T-cell (primary cell): Measurements from ENCODE around the gene KCNK13. TPM values are rescaled to one million over a fixed set of nuclear protein-coding genes. Genes with fewer than 3 reads are reported as not detected.

Source experiments
- ATAC-seq, 4 experiments: fragments of 200-7000 bp in 3 of 4; fragments of 150-1000 bp in 1 of 4; cut with Tn5 transposase; replicated peaks in 1 of 4; 1 replicate in 3 of 4; 2 replicates in 1 of 4; pipeline ENCODE4 v1.10.0; 2021; ENCODE audit warnings: moderate library complexity in 3 of 4, mild to moderate bottlenecking in 2 of 4, moderate number of reproducible peaks in 1 of 4
- CTCF ChIA-PET, 2 donors: fragments of 300-600 bp; sonication (Branson Sonifier 250); formaldehyde crosslinking; loops; one replicate each; lab custom pipeline; 2022; ENCODE audit warnings: antibody characterized with exemption in 2 of 2; lab: Charles Lee
- POLR2A ChIA-PET, 2 donors: fragments of 300-600 bp; sonication (Branson Sonifier 250); formaldehyde crosslinking; loops; one replicate each; lab custom pipeline; 2022; ENCODE audit warnings: antibody characterized with exemption in 2 of 2; lab: Charles Lee
- DNase-seq, 35 experiments: peaks; one replicate each; pipeline versions ENCODE4 v3.0.0 to v3.0.0-alpha.2; 2013 to 2023
- H3K27ac ChIP-seq: one replicate; pipeline ENCODE4 v1.5.1; 2013; ENCODE audit warnings: low read length
- H3K27me3 ChIP-seq, 2 experiments: replicated peaks in 1 of 2; 1 replicate in 1 of 2; 2 replicates in 1 of 2; pipeline versions ENCODE4 v1.6.1 to v1.7.0; 2013; ENCODE audit warnings: low read length in 1 of 2, mixed read lengths in 1 of 2; ENCODE audit not compliant: control insufficient read depth in 2 of 2, insufficient read depth in 2 of 2; ENCODE audit errors: extremely low read depth in 1 of 2
- H3K36me3 ChIP-seq, 2 donors: 1 replicate in 1 of 2; 2 replicates in 1 of 2; pipeline versions ENCODE4 v1.6.1 to v1.7.0; 2013; ENCODE audit warnings: low read length in 1 of 2; ENCODE audit not compliant: control insufficient read depth in 2 of 2, insufficient read depth in 1 of 2; ENCODE audit errors: extremely low read depth in 1 of 2
- H3K4me1 ChIP-seq, 2 experiments: 1 replicate in 1 of 2; 2 replicates in 1 of 2; pipeline versions ENCODE4 v1.6.1 to v1.7.0; 2013; ENCODE audit warnings: low read length in 2 of 2, mixed read lengths in 1 of 2; ENCODE audit not compliant: insufficient read depth in 2 of 2, control insufficient read depth in 1 of 2; ENCODE audit errors: extremely low read depth in 1 of 2
- H3K4me3 ChIP-seq, 2 donors: 1 replicate in 1 of 2; 2 replicates in 1 of 2; pipeline versions ENCODE4 v1.5.1 to v1.7.0; 2013; ENCODE audit warnings: mild to moderate bottlenecking in 2 of 2, low read length in 1 of 2, moderate library complexity in 1 of 2; ENCODE audit not compliant: control insufficient read depth in 1 of 2; ENCODE audit errors: extremely low read depth in 1 of 2
- H3K9me3 ChIP-seq: 2 replicates; pipeline ENCODE4 v1.7.0; 2013
- H3K27ac Mint-ChIP-seq, 2 donors: one replicate each; pipeline ENCODE4 v1.8.0; 2020 to 2021; ENCODE audit warnings: mild to moderate bottlenecking in 2 of 2, mixed read lengths in 2 of 2
- H3K27me3 Mint-ChIP-seq, 2 donors: one replicate each; pipeline ENCODE4 v1.8.0; 2021 to 2022; ENCODE audit warnings: mixed read lengths in 2 of 2
- H3K36me3 Mint-ChIP-seq: one replicate; pipeline ENCODE4 v1.8.0; 2021; ENCODE audit warnings: mixed read lengths
- H3K4me1 Mint-ChIP-seq, 3 donors: one replicate each; pipeline ENCODE4 v1.8.0; 2020 to 2022; ENCODE audit warnings: mixed read lengths in 3 of 3, mild to moderate bottlenecking in 1 of 3
- H3K4me3 Mint-ChIP-seq, 3 donors: one replicate each; pipeline ENCODE4 v1.8.0; 2020 to 2022; ENCODE audit warnings: mild to moderate bottlenecking in 3 of 3, mixed read lengths in 3 of 3, moderate library complexity in 3 of 3
- H3K9me3 Mint-ChIP-seq, 3 donors: one replicate each; pipeline ENCODE4 v1.8.0; 2020 to 2022; ENCODE audit warnings: mixed read lengths in 3 of 3
- whole genome bisulfite sequencing: methylation state at CpG from one replicate; pipeline ENCODE4 v1.1.5; 2013; ENCODE audit warnings: missing lambda C conversion rate; ENCODE audit not compliant: insufficient coverage; 5-methylcytosine and 5-hydroxymethylcytosine counted together
- total RNA-seq, 35 experiments: library from RNA in 6 of 35; stranded (reverse) in 6 of 35; fragments of 120-200 nt in 1 of 35; gene quantifications; one replicate each; pipeline versions ENCODE4 v1.2.1 to v1.2.4 and lab custom pipeline; 2013 to 2026

Gene KCNK13
- total RNA-seq, 5 donors from 2014 or later (not counting 1 experiment from before 2014, with no cell fraction given) = not detected

- Histone ChIP-seq H3K4me1 (no peaks in the 10 kb centered on the region), H3K27ac (no peak overlapping the region), H3K27me3 (peaks cover 0 to under 1% of the 10 kb centered on the region in 2 experiments), H3K9me3 (no peaks in the 10 kb centered on the region), H3K4me3 (no peak overlapping the region), H3K36me3 (peaks cover 0 to 20% of the 10 kb centered on the region in 2 donors)
- no peak for ATAC-seq
- Mint-ChIP-seq H3K4me3 (no peak overlapping the region), H3K27me3 (no peaks in the 10 kb centered on the region), H3K36me3 (peaks cover 47% of the 10 kb centered on the region), H3K4me1 (no peaks in the 10 kb centered on the region), H3K27ac (no peak overlapping the region), H3K9me3 (no peaks in the 10 kb centered on the region)
- 88% methylated on average over 2 of the region's 2 CpGs for WGBS
- ChIA-PET POLR2A (no interaction called here), CTCF (no interaction called here)
- DNase-seq = no peak
Observed at GRCh38 chr14:90045616-90046015, 16.2 kb upstream of the KCNK13 start.

- H3K27me3 ChIP-seq = peaks cover 0 to 10% of the 10 kb centered on the region in 2 experiments
- ChIA-PET CTCF (no interaction called here), POLR2A (interaction anchor here in 1 of 2 donors (0.6 kb wide), 1 partner anchor 21 kb away, joined by 3 read pairs; no protein-coding TSS in a partner anchor)
- ATAC-seq = no peak
- H3K27me3 Mint-ChIP-seq = peaks cover 25 to 29% of the 10 kb centered on the region in 2 donors
- H3K27ac ChIP-seq = no peak overlapping the region
- no peak overlapping the region for H3K4me3 ChIP-seq
- no peaks in the 10 kb centered on the region for H3K4me1 ChIP-seq
- H3K9me3 ChIP-seq = no peaks in the 10 kb centered on the region
- H3K27ac Mint-ChIP-seq = no peak overlapping the region
- no peak for DNase-seq
- no peak overlapping the region for H3K4me3 Mint-ChIP-seq
- peaks cover 17% of the 10 kb centered on the region for H3K36me3 Mint-ChIP-seq
- H3K4me1 Mint-ChIP-seq = no peaks in the 10 kb centered on the region
- no CpG with 5 or more reads among the region's 3 CpGs for WGBS
- H3K36me3 ChIP-seq = peaks cover 0 to 6% of the 10 kb centered on the region in 2 donors
- H3K9me3 Mint-ChIP-seq = no peaks in the 10 kb centered on the region
Observed at GRCh38 chr14:90049390-90049789, 12.4 kb upstream of the KCNK13 start.

- H3K9me3 Mint-ChIP-seq = no peaks in the 10 kb centered on the region
- no peak overlapping the region for H3K27ac ChIP-seq
- H3K36me3 ChIP-seq = peaks cover 0 to under 1% of the 10 kb centered on the region in 2 donors
- H3K36me3 Mint-ChIP-seq = peaks cover 8% of the 10 kb centered on the region
- no peak for ATAC-seq
- H3K4me3 ChIP-seq = no peak overlapping the region
- H3K4me1 Mint-ChIP-seq = no peaks in the 10 kb centered on the region
- 88% methylated on average over 1 of the region's 4 CpGs for WGBS
- peaks cover 34 to 38% of the 10 kb centered on the region in 2 donors for H3K27me3 Mint-ChIP-seq
- CTCF ChIA-PET = no interaction called here
- DNase-seq = no peak
- H3K4me1 ChIP-seq = no peaks in the 10 kb centered on the region
- H3K27ac Mint-ChIP-seq = no peak overlapping the region
- peaks cover 0 to 10% of the 10 kb centered on the region in 2 experiments for H3K27me3 ChIP-seq
- POLR2A ChIA-PET = no interaction called here
- H3K9me3 ChIP-seq = no peaks in the 10 kb centered on the region
- no peak overlapping the region for H3K4me3 Mint-ChIP-seq
Observed at GRCh38 chr14:90050271-90050670, 11.5 kb upstream of the KCNK13 start.

GRCh38 chr14:90053044-90053443 is 8.8 kb upstream of the KCNK13 start:
- H3K4me1 Mint-ChIP-seq = no peaks in the 10 kb centered on the region
- no CpG with 5 or more reads among the region's 2 CpGs for WGBS
- H3K27ac Mint-ChIP-seq = no peak overlapping the region
- H3K9me3 Mint-ChIP-seq = no peaks in the 10 kb centered on the region
- no peak for DNase-seq
- no peak overlapping the region for H3K27ac ChIP-seq
- no peak overlapping the region for H3K4me3 ChIP-seq
- no peak for ATAC-seq
- peaks cover under 1% of the 10 kb centered on the region for H3K36me3 Mint-ChIP-seq
- H3K27me3 Mint-ChIP-seq = peaks cover 52 to 57% of the 10 kb centered on the region in 2 donors
- POLR2A ChIA-PET = no interaction called here
- no peaks in the 10 kb centered on the region for H3K4me1 ChIP-seq
- no peaks in the 10 kb centered on the region for H3K36me3 ChIP-seq
- H3K4me3 Mint-ChIP-seq = no peak overlapping the region
- H3K9me3 ChIP-seq = no peaks in the 10 kb centered on the region
- CTCF ChIA-PET = no interaction called here
- H3K27me3 ChIP-seq = peaks cover 0 to 14% of the 10 kb centered on the region in 2 experiments

GRCh38 chr14:90054803-90055202 is 7.0 kb upstream of the KCNK13 start:
- Histone ChIP-seq H3K9me3 (no peaks in the 10 kb centered on the region), H3K4me1 (no peaks in the 10 kb centered on the region), H3K27ac (no peak overlapping the region), H3K36me3 (no peaks in the 10 kb centered on the region), H3K27me3 (peaks cover 0 to 14% of the 10 kb centered on the region in 2 experiments), H3K4me3 (no peak overlapping the region)
- H3K27ac Mint-ChIP-seq = no peak overlapping the region
- ChIA-PET POLR2A (no interaction called here), CTCF (interaction anchor here (0.6 to 1.2 kb wide), 3 partner anchors 11 to 288 kb away, joined by 3 read pairs; no protein-coding TSS in a partner anchor)
- WGBS = 83% methylated on average over 1 of the region's 1 CpG
- H3K36me3 Mint-ChIP-seq = no peaks in the 10 kb centered on the region
- H3K4me3 Mint-ChIP-seq = no peak overlapping the region
- DNase-seq (no peak), ATAC-seq (no peak)
- no peaks in the 10 kb centered on the region for H3K9me3 Mint-ChIP-seq
- peaks cover 6 to 7% (median 7%) of the 10 kb centered on the region in 3 donors for H3K4me1 Mint-ChIP-seq
- H3K27me3 Mint-ChIP-seq = peaks cover 62 to 71% of the 10 kb centered on the region in 2 donors

GRCh38 chr14:90056826-90057225 is 5.0 kb upstream of the KCNK13 start:
- Histone ChIP-seq H3K36me3 (no peaks in the 10 kb centered on the region), H3K27me3 (peaks cover 0 to 23% of the 10 kb centered on the region in 2 experiments), H3K9me3 (no peaks in the 10 kb centered on the region), H3K4me1 (peaks cover 2 to 15% of the 10 kb centered on the region in 2 experiments), H3K4me3 (no peak overlapping the region), H3K27ac (no peak overlapping the region)
- ATAC-seq (no peak), DNase-seq (no peak)
- H3K27me3 Mint-ChIP-seq = peaks cover 58 to 71% of the 10 kb centered on the region in 2 donors
- no peaks in the 10 kb centered on the region for H3K9me3 Mint-ChIP-seq
- no peaks in the 10 kb centered on the region for H3K36me3 Mint-ChIP-seq
- POLR2A ChIA-PET = no interaction called here
- peaks cover 13 to 16% (median 14%) of the 10 kb centered on the region in 3 donors for H3K4me1 Mint-ChIP-seq
- 54% methylated on average over 5 of the region's 8 CpGs for WGBS
- no peak overlapping the region for H3K4me3 Mint-ChIP-seq
- no peak overlapping the region for H3K27ac Mint-ChIP-seq
- CTCF ChIA-PET = no interaction called here
